T1000 (cell line): ENCODE data around the gene NUDT1.
"Not testable (repeated sequence)": the region's sequence is repeated elsewhere in the genome, so short reads cannot be mapped to it uniquely, and the experiment has no call there.

Experiments used
- DNase-seq: peaks from one replicate; lab custom pipeline; 2025; ENCODE audit warnings: mixed read lengths; lab: John Stamatoyannopoulos, UW

The NUDT1 gene

DNA sequence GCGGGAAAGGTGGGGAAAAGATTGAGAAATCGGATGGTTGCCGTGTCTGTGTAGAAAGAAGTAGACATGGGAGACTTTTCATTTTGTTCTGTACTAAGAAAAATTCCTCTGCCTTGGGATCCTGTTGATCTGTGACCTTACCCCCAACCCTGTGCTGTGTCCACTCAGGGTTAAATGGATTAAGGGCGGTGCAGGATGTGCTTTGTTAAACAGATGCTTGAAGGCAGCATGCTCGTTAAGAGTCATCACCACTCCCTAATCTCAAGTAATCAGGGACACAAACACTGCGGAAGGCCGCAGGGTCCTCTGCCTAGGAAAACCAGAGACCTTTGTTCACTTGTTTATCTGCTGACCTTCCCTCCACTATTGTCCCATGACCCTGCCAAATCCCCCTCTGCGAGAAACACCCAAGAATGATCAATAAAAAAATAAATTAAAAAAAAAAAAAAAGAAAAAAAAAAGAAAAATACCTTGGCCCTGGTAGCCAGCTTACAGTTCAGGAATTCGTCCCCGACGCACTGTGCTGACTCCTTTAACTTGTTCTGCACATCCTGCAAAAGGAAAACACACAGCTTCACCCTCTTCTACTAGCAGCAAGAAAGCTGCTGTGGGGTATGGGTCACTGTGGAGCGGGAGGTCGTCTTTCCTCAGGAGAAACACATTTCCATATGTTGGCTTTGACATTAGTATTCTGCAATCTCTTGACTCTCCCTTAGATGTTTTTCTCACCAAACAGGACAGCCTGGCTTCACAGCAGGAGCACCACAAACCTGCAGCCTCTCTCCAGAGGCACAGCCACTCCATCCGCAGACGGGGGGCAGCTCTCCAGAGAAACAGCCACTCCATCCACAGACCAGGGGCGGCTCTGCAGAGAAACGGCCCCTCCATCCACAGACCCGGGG is 27.3 kb downstream of the NUDT1 start:
- DNase-seq, result not testable (repeated sequence)

DNA sequence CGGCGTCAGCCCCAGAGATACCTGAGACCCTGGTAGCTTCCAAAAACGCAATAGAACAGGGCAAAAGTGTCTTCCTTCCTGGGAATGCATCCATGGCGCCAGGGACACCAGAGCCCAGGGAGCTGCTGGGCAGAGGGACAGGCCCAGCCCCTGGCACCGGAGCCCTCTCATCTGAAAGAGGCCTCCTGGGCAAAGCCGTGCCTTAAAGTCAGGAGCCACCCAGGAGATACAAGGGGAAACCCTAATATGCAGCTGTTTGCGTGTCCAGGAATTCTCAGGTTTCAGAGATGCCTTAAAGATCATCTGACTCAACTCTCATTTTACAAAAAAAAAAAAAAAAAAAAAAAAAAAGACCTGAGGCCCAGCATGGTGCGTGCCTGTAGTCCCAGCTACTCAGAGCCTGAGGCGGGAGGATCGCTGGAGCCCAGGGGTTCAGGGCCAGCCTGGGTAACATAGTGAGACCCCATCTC is 28.0 kb downstream of the NUDT1 start:
- no peak for DNase-seq

DNA sequence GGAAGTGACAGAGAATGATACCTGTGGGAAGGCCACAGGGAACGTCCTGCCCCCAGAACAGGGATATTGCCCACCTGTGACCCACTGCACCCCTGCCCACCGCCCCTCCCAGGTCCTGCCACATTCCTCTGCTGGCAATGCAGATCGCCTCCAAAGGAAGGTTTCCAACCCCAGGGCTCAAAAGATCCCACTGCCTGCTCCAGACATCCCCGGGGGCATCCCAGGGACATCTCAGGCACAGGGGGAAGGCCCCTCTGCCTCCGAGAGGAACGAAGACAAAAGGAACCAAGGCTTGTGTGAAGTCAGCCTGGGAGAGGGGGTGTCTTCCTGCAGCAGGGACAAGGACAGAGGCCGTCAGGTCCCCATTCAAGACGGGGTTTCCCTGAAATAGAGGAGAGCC is 28.5 kb downstream of the NUDT1 start:
- no peak for DNase-seq

DNA sequence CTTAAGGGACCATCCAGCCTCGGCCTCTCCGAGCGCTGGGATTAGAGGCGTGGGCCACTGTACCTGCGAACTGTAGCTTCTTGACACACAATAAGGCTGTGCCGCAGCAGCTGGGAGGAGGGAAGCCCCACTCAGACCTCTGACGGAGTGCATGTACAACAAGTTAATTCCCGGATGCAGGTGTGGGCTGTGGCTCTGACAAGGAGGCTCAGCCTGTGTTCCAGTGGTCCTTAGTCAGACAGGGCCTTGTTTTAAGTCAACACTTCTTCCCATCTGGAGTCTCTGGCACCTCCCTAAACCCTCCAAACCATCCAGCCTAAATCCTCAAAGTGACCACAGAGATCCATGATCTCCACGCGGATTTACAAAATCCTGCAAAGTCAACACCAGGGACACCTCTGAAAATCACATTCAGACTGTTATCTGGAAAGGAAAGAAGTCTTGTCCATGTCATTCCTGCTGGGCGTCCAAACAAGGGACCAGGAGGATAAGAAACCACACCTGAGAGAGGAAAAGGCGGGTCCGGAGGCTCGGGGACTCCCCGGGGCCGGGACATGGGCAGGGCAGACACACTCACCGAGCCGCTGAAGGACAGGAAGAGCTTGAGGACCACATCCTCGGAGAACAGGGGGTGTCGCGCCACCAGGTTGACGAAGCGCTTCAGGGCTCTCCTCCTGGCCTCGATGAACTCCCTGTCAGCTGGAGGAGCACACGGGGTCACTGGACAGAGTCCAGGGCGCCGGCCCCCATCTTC is 29.4 kb downstream of the NUDT1 start:
- DNase-seq, result no peak

DNA sequence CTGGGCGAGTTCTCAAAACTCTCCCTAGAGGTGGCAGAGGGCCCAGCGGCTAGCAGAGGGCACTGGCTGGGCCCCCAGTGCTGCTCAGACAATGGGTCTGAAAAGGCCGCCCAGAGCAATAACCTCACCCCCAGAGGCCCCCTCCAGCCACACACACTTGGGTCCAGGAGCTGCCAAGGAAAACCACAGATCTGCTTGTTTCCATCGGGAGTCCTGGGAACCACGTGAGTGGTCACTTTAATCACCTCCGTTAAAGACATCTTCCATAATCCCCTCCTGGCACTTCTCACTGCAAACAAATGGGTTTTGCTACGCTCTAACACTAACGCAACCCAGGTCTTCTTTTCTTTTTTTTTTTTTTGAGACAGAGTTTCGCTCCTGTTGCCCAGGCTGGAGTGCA is 30.0 kb downstream of the NUDT1 start:
- DNase-seq, result no peak

DNA sequence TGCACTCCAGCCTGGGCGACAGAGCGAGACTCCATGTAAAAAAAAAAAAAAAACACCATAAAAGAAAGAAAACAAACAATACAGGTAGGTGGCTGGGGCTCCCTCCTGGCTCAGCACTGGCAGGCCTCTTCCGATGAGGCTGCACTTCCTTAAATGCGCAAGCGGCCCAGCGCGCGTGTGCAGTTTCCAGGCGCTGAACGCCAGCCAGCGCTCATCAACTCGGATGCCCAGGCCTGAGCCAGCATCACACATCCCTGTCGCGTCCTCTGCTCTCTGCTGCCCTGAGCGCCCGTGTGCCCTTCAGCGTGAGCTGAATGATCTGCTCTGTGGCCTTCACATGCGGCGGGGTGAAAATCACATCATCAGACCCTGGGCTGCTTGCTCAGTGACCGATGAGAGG is 31.8 kb downstream of the NUDT1 start:
- no peak for DNase-seq

DNA sequence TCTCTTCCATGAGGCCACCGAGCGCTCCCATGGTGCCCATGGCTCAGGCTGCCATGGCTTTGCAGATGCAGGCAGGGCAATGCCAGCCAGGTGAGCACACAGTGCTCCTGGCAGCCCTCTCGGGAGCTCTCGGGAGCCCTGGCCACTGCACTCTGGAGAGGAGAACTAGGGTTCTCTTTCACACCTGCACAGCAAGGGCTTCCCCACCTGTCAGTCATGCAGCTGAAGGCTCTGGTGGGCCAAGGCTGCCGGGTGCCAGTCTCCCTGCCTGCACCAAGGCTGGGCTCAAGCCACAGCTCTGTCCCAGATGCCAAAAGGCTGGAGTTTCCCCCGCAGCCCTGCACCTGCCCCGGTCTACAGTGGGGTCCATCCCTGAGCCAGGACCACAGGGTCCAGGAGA is 32.6 kb downstream of the NUDT1 start:
- DNase-seq, result no peak

DNA sequence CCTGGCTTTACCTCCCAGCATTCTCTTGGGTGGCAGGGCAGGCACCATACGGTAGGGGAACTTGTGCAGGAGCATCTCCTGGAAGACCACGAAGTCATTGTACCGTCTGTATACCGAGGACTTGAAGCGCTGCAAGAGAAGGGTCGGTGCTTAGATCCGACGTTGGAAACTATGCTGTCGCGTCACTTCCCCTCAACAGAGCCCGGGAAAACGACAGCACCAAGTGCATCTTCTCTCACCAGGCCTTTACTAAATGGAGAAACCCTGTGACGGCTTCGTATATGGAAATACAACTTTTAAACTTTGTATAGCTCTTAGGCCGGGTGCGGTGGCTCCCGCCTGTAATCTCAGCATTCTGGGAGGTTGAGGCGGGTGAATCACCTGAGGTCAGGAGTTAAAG is 33.1 kb downstream of the NUDT1 start:
- DNase-seq, result no peak

DNA sequence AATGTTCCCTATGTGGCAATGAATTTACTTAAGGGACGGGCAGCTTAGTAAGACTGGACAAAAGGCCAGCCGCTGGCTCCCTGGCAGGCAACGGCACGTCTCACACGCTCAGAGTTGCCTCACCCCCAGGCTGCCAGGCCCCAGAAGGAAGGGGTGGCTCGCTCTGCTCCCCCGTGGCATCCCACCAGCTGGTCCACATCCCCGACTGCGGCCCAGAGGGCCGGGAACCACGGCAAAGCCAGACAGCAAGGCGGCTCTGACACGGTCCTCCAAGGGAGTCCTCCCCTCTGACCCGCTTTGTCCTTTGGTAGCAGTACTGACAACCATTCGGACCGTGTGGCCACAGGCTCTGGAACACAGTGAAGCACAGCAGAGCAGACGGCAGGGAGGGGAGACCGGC is 34.1 kb downstream of the NUDT1 start:
- no peak for DNase-seq

DNA sequence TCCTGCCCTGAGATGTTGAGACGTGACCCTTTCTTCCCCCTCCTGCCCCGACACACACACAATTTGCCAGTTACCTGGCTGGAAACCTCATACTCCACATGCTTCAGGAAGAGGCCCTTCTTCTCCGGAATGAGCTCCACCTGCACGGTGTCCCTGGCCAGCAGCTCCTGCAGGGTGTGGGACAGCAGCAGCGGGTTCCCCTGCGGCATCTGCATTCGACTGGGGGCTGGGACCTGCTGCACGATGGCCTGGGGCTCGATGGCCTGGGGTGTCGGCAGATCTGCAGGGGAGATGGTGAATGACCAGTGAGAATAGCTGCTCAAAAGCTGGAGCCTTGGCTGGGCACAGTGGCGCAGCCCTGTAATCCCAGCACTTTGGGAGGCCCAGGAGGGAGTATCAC is 36.0 kb downstream of the NUDT1 start:
- DNase-seq, result no peak

DNA sequence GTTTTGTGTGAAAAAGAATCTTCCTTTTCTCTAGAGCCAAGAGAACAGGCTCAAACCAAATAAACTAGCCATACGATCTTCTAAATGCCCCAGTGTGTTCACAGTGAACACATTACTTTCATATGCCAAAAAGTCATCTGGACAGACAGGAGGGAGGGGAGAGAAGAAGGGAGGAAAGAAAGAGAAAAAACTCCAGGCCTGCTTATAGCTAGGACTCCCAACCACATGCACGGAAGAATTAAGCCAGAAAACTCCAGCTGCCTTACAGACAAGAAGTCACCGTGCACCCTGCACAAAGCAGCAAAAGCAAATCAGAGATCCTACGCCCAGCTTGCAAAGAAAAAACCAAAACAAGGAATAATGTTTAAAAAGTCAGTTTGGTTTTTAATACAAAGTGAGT is 37.9 kb downstream of the NUDT1 start:
- no peak for DNase-seq

DNA sequence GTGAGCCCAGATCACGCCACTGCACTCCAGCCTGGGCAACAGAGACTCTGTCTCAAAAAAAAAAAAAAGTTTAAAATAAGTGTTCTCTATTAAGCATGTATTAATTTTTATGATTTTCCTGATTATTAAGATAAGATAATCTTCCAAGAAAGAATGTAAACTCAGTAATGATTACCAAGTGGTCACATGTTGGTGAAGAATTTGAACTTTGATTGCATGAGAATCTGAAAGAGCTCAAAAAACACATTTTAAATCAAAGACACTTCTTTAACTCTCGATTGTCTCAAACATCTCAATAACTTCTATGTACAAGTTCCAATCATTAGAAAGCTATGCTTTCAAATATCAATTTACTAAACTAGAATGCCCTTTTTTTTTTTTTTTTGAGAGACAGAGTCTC is 38.4 kb downstream of the NUDT1 start:
- no peak for DNase-seq

DNA sequence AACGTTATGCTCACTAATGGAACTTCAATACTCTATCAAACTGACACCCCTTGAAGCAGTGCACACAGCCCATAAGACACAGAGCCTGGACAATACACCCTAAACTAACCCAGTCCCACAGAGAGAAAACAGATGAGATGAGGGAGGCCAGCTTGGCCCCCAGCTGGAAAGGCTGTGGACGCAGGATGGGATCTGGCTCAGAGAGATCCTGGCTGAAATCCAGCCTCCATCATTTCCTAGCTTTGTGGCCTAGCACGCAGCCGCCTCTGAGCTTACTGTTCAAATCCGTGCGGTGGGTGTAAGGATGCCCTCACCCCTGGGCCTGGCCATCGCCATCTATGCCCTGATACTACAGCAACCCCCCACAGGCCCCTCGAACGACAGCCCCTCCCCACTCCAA is 39.5 kb downstream of the NUDT1 start:
- DNase-seq, result no peak

DNA sequence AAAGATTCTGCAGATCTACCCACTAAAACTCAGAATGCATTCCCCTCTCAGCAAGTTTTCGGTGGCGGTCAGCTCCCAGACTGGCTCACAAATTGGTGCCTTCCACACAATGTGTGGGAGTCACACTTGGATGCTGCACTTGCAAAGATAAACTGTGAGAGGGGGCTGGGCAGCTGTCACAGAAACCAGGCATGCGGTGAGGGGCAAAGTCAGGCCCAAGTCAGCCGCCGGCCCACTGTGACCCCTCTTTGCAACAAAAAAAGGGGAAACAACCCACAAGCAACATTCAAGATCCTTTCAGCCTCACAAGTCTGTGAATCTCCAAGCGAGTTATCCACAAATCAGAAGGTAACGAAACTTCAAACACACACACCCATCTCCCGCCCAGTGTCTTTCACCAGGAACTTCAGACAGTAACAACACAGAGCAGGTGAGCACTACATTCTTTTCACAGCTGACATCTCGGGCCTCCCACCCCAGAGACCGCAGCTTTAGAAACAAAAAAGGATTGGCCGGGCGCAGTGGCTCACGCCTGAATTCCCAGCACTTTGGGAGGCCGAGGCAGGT is 40.2 kb downstream of the NUDT1 start:
- no peak for DNase-seq

DNA sequence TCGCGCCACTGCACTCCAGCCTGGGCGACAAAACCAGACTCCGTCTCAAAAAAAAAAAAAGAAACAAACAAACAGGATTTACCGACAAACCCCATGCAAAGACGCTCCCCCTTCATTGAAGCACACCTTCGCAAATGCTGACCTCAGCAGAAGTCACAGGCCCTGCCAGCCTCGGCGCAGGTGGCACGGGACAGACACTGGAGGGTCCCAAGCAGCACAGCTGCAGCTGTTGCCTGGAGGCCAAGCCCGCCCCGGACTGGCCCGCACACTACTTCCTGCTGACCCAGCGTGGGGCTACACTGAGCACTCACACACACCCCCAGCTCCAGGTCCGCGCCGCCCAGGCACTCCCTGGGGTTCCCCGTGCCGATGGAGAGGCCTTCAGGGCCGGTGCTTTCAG is 41.0 kb downstream of the NUDT1 start:
- no peak for DNase-seq

DNA sequence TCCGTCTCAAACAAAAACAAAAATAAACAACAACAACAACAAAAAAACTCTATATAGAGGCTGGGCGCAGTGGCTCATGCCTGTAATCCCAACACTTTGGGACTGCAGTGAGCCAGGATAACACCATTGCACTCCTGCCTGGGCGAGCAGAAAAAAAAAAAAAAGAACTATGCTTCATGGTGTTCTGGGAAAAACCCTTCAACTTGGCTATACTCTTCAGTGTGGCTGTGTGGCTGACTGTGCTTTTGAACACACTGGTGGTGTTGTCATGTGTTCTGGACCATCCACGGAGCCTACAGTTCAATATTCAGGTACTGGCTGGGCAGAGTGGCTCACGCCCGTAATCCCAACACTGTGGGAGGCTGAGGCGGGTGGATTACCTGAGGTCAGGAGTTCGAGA is 45.7 kb downstream of the NUDT1 start:
- no peak for DNase-seq

DNA sequence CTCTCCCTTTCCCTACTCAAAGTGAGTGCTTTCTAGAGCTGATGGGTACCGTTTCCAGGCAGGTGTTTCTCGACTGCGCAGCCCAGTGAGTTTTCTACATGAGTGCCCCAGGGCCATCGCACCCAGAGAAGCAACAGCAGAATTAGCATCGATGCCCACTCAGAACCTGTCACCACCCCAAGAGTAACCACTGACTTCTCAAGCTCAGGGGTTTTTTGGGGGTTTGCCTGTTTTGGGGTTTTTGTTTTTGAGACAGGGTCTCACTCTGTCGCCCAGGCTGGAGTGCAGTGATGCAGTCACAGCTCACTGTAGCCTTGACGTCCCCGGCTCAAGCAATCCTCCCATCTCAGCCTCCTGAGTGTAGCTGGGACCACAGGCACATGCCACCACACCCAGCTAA is 46.5 kb downstream of the NUDT1 start:
- no peak for DNase-seq

DNA sequence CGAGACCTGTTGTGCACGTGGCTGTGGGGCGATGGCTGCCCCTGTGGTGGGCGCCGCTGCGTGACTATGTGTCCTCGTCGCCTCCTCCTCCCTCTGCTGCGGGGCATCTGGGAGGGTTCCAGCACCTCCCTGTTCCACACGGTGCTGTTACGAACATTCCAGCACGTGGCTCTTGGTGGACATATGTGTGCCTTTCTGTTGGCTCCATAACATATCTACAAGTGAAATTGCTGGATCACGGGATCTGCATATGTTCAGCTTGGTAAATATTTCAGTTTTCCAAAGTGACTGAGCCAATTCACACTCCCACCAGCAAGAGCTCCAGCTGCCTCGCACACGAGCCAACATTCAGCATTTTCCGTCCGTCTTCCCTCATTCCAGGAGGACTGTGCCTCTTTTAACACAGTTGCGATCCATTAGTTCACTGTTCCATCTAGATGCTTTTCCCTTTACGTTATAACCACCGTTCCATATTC is 47.1 kb downstream of the NUDT1 start:
- DNase-seq, result no peak

DNA sequence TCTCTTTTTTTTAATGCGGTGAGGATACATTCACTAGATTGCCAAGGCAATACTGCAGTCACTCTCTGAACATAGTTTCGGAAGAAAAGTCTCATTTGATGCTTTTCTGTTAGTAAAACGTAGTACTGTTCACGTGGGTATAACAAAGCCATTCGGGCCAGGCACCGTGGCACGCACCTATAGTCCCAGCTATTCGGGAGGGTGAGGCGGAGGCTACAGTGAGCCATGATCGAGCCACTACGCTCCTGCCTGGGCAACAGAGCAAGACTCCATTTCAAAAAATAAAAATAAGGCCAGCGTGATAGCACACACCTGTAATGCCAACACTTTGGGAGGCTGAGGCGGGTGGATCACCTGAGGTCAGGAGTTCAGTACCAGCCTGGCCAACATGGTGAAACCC is 47.6 kb downstream of the NUDT1 start:
- no peak for DNase-seq

DNA sequence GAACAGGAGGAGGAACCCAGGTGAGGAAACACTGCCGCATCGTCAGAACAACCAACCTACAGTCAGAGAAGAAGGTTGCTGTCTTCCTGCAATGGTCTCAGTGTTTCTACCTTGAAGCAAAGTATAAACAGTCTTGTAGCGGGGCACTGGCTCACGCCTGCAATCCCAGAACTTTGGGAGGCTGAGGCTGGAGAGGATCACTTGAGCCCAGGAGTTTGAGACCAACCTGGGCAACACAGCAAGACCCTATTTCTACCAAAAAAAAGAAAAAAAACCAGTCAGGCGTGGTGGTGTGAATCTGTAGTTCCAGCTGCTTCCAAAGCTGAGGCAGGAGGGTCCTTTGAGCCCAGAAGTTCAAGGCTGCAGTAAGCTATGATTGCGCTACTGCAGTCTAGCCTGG is 48.9 kb downstream of the NUDT1 start:
- DNase-seq, result no peak

DNA sequence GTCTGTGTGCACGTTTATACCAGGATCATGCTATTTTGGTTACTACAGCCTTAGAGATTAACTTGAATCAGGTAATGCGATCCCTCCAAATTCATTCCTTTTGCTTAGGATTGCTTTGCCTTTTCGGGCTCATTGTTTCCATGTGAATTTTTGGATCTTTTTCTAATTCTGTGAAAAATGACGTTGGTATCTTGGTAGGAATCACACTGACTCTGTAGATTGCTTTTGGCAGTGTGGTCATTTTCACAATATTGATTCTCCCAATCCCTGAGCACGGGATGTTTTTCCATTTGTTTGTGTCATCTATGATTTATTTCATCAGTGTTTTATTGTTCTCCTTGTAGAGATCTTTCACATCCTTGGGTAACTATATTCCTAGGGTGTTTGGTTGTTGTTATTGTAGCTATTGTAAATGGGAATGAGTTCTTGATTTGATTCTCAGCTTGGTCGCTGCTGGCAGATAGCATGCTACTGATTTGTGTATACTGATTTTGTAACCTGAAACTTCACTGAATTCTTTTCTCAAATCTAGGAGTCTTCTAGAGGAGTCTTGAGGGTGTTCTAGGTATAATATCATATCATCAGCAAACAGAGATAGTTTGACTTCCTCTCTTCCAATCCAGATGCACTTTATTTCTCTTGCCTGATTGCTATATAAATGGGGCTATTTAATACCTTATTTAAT is 54.1 kb downstream of the NUDT1 start:
- DNase-seq, result no peak

DNA sequence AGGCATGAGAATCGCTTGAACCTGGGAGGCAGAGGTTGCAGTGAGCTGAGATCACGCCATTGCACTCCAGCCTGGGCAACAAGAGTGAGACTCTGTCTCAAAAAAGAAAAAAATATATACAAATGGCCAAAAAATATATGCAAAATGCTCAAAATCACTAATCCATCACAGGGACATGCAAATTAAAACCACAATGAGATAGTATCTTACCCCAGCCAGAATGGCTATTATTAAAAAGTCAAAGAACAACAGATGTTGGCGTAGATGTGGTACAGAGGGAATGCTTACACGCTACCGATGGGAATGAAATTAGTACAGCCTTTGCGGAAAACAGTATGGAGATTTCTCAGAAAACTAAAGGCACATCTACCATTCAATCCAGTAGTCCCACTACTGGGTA is 54.8 kb downstream of the NUDT1 start:
- no peak for DNase-seq
